KMS-11 (cell line): ENCODE results near the gene EDNRB.

Experiments
- H2AFZ ChIP-seq: fragments of 200-600 bp; sonication (generic); 2 replicates; pipeline ENCODE4 v1.6.1; 2016; ENCODE audit warnings: antibody characterized with exemption, mixed run types, low read depth
- H3K27ac ChIP-seq: fragments of 200-600 bp; sonication (generic); 2 replicates; pipeline ENCODE4 v1.6.1; 2016; ENCODE audit warnings: mild to moderate bottlenecking, mixed run types
- H3K27me3 ChIP-seq: fragments of 200-600 bp; sonication (generic); 2 replicates; pipeline ENCODE4 v1.6.1; 2017; ENCODE audit warnings: mild to moderate bottlenecking, low read depth, mixed run types, moderate library complexity; ENCODE audit not compliant: insufficient read depth
- H3K36me3 ChIP-seq: fragments of 200-600 bp; sonication (generic); 2 replicates; pipeline ENCODE4 v1.6.1; 2017; ENCODE audit warnings: mild to moderate bottlenecking, mixed run types; ENCODE audit not compliant: insufficient read depth
- H3K4me1 ChIP-seq: fragments of 200-600 bp; sonication (generic); 2 replicates; pipeline ENCODE4 v1.6.1; 2016; ENCODE audit warnings: mild to moderate bottlenecking, low read depth, mixed run types; ENCODE audit not compliant: poor library complexity, severe bottlenecking
- H3K4me2 ChIP-seq: fragments of 200-600 bp; sonication (generic); 2 replicates; pipeline ENCODE4 v1.7.0; 2016; ENCODE audit warnings: mild to moderate bottlenecking, mixed run types
- H3K4me3 ChIP-seq: fragments of 200-600 bp; sonication (generic); IDR thresholded peaks from 2 replicates; pipeline ENCODE4 v1.6.1; 2017; ENCODE audit warnings: low read depth, low read length, mixed read lengths; ENCODE audit not compliant: insufficient read depth
- H3K79me2 ChIP-seq: fragments of 200-600 bp; sonication (generic); 2 replicates; pipeline ENCODE4 v1.6.1; 2016; ENCODE audit warnings: low read depth, mixed run types; ENCODE audit not compliant: insufficient read depth
- H3K9ac ChIP-seq: fragments of 200-600 bp; sonication (generic); 2 replicates; pipeline ENCODE4 v1.6.1; 2016; ENCODE audit warnings: mild to moderate bottlenecking, mixed run types
- H4K20me1 ChIP-seq: fragments of 200-600 bp; sonication (generic); 2 replicates; pipeline ENCODE4 v1.6.1; 2016; ENCODE audit warnings: mild to moderate bottlenecking, mixed run types; ENCODE audit not compliant: insufficient read depth
- CTCF ChIP-seq: fragments of 200-600 bp; sonication (generic); conservative IDR thresholded peaks from 2 replicates; pipeline ENCODE4 v1.6.1; 2017; ENCODE audit warnings: low read depth, mild to moderate bottlenecking, antibody characterized with exemption, low read length, moderate library complexity, mixed read lengths

The EDNRB gene

GRCh38 chr13:77846173-77846572 is 72.5 kb downstream of the EDNRB start:
- Histone ChIP-seq H3K79me2 (no peaks in the 10 kb centered on the region), H3K4me1 (peaks cover 10% of the 10 kb centered on the region), H3K27me3 (no peaks in the 10 kb centered on the region), H2AFZ (no peak overlapping the region), H3K27ac (no peak overlapping the region), H3K36me3 (no peaks in the 10 kb centered on the region), H3K4me2 (no peak overlapping the region), H4K20me1 (no peaks in the 10 kb centered on the region), H3K4me3 (no peak overlapping the region), H3K9ac (no peak overlapping the region)
- no peak for TF ChIP-seq CTCF
